Pons (tissue), 1 donor: Measurements from ENCODE around the gene S100P.
"Not testable (repeated sequence)": the region's sequence is repeated elsewhere in the genome, so short reads cannot be mapped to it uniquely, and the experiment has no call there.

ENCODE experiments used
- DNase-seq: peaks from one replicate; pipeline ENCODE4 v3.0.0-alpha.2; 2016; ENCODE audit warnings: low spot score

S100P gene

GRCh38 chr4:6693231-6694176 lies at the start of gene S100P:
TSS of gene S100P (plus strand) at chr4:6693878. CDS start at chr4:6693933, 55 bp downstream.
- no peak for DNase-seq

GRCh38 chr4:6644792-6645530 lies 48.7 kb upstream of the S100P start:
- DNase-seq = no peak

- no peak for DNase-seq
These were observed 46.5 kb upstream of the S100P start for GRCh38 chr4:6647169-6647568.

- no peak for DNase-seq
These were observed 46.0 kb upstream of the S100P start for GRCh38 chr4:6647582-6648230.

GRCh38 chr4:6649216-6649615 lies 44.5 kb upstream of the S100P start:
- DNase-seq = no peak

GRCh38 chr4:6654211-6654610 lies 39.5 kb upstream of the S100P start:
- DNase-seq = not testable (repeated sequence)

- not testable (repeated sequence) for DNase-seq
These were observed 38.4 kb upstream of the S100P start for GRCh38 chr4:6655291-6655690.

GRCh38 chr4:6655924-6656323 lies 37.8 kb upstream of the S100P start:
- DNase-seq = no peak

- no peak for DNase-seq
These were observed 36.2 kb upstream of the S100P start for GRCh38 chr4:6657242-6658208.

GRCh38 chr4:6658209-6658595 lies 35.5 kb upstream of the S100P start:
- DNase-seq = no peak

- DNase-seq = no peak
These were observed 35.0 kb upstream of the S100P start for GRCh38 chr4:6658597-6659075.

GRCh38 chr4:6659897-6660296 lies 33.8 kb upstream of the S100P start:
- DNase-seq = no peak

- no peak for DNase-seq
These were observed 33.2 kb upstream of the S100P start for GRCh38 chr4:6660430-6660829.

GRCh38 chr4:6662591-6662990 lies 31.1 kb upstream of the S100P start:
- no peak for DNase-seq

GRCh38 chr4:6663596-6664393 lies 29.9 kb upstream of the S100P start:
- DNase-seq = no peak

- DNase-seq = no peak
These were observed 28.4 kb upstream of the S100P start for GRCh38 chr4:6665320-6665654.

GRCh38 chr4:6668391-6668790 lies 25.3 kb upstream of the S100P start:
- no peak for DNase-seq

- no peak for DNase-seq
These were observed 22.0 kb upstream of the S100P start for GRCh38 chr4:6671648-6672047.

- no peak for DNase-seq
These were observed 21.5 kb upstream of the S100P start for GRCh38 chr4:6672131-6672530.

GRCh38 chr4:6672541-6673190 lies 21.0 kb upstream of the S100P start:
- DNase-seq = not testable (repeated sequence)
